ENCODE results near the gene LEUTX.

LEUTX gene

GRCh38 chr19:39824143-39825092 lies 45.8 kb downstream of the LEUTX start:
- ChIA-PET POLR2A (interaction anchor here (1.0 kb wide), 1 partner anchor 9 kb away, joined by 4 read pairs; no protein-coding TSS in a partner anchor), CTCF (interaction anchor here (1.3 to 1.7 kb wide), 3 partner anchors 9 to 20 kb away, joined by 5 to 9 read pairs (median 8); partner anchors contain the start of gene DYRK1B)
- peak overlapping the region; percentile 87 for H3K4me3 ChIP-seq (ENCODE audit: low read depth, low read length)
- no peak for TF ChIP-seq CTCF (IDR thresholded peaks at IDR 0.05; ENCODE audit: insufficient read depth, low read length, missing control alignments)
- peak; percentile 61 for DNase-seq (ENCODE audit: low read depth, low spot score)

GRCh38 chr19:39825093-39825463 lies 46.4 kb downstream of the LEUTX start:
- H3K4me3 ChIP-seq (ENCODE audit: low read depth, low read length): no peak overlapping the region
- CTCF ChIA-PET: interaction anchor here (1.3 to 1.7 kb wide), 3 partner anchors 9 to 20 kb away, joined by 5 to 9 read pairs (median 8); partner anchors contain the start of gene DYRK1B
- DNase-seq (ENCODE audit: low read depth, low spot score): no peak
- TF ChIP-seq CTCF (IDR thresholded peaks at IDR 0.05; ENCODE audit: insufficient read depth, low read length, missing control alignments): no peak
- POLR2A ChIA-PET: interaction anchor here (1.0 kb wide), 1 partner anchor 8 kb away, joined by 4 read pairs; no protein-coding TSS in a partner anchor

GRCh38 chr19:39825531-39826076 lies 47.0 kb downstream of the LEUTX start:
- no peak for DNase-seq (ENCODE audit: low read depth, low spot score)
- H3K4me3 ChIP-seq (ENCODE audit: low read depth, low read length): no peak overlapping the region
- no peak for TF ChIP-seq CTCF (IDR thresholded peaks at IDR 0.05; ENCODE audit: insufficient read depth, low read length, missing control alignments)
- ChIA-PET POLR2A (interaction anchor here (1.0 kb wide), 1 partner anchor 8 kb away, joined by 4 read pairs; no protein-coding TSS in a partner anchor), CTCF (interaction anchor here (1.3 to 1.7 kb wide), 3 partner anchors 8 to 19 kb away, joined by 5 to 9 read pairs (median 8); partner anchors contain the start of gene DYRK1B)

- CTCF ChIA-PET: no interaction called here
- POLR2A ChIA-PET: no interaction called here
- TF ChIP-seq CTCF (IDR thresholded peaks at IDR 0.05; ENCODE audit: insufficient read depth, low read length, missing control alignments): no peak
- no peak overlapping the region for H3K4me3 ChIP-seq (ENCODE audit: low read depth, low read length)
- no peak for DNase-seq (ENCODE audit: low read depth, low spot score)
These were observed 47.8 kb downstream of the LEUTX start for GRCh38 chr19:39826311-39826945.

GRCh38 chr19:39827216-39827615 lies 48.6 kb downstream of the LEUTX start:
- no peak overlapping the region for H3K4me3 ChIP-seq (ENCODE audit: low read depth, low read length)
- TF ChIP-seq CTCF (IDR thresholded peaks at IDR 0.05; ENCODE audit: insufficient read depth, low read length, missing control alignments): no peak
- ChIA-PET POLR2A (no interaction called here), CTCF (interaction anchor here (4.8 kb wide), 1 partner anchor 16 kb away, joined by 40 read pairs; the partner anchor contains the start of gene FBL)
- no peak for DNase-seq (ENCODE audit: low read depth, low spot score)

All from AG04449 (cell line).